ENCODE data around the gene FGD2.
"Not testable (repeated sequence)": the region's sequence is repeated elsewhere in the genome, so short reads cannot be mapped to it uniquely, and the experiment has no call there.

The FGD2 gene

DNA sequence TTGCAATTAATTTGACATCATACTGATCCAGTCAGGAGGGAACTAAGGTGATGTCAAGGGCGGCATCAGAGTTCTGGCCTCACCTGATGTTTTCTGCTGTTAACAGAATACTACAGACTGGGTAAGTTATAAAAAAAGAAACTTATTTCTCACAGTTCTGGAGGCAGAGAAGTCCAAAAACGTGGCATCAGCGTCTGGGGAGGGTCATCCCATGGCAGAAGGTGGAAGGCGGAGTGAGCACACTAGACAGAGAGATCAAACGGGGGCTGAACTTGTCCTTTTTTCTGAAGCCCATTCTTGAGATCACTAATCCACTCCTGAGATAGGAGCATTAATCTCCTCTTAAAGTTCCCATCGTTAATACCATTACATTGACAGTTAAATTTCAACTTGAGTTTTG, 16.2 kb upstream of the FGD2 start:
- in situ Hi-C loops (cut with MboI; ENCODE audit: low sequenced_read_pairs), result no loop called here

- in situ Hi-C loops (cut with MboI; ENCODE audit: low sequenced_read_pairs), result not testable (repeated sequence)
Observed at GRCh38 chr6:36990401-36990800, 15.1 kb upstream of the FGD2 start.

GRCh38 chr6:36997811-36998722, 7.4 kb upstream of the FGD2 start:
- in situ Hi-C loops (cut with MboI; ENCODE audit: low sequenced_read_pairs), result no loop called here

GRCh38 chr6:36998723-36999038, 6.8 kb upstream of the FGD2 start:
- in situ Hi-C loops (cut with MboI; ENCODE audit: low sequenced_read_pairs), result no loop called here

DNA sequence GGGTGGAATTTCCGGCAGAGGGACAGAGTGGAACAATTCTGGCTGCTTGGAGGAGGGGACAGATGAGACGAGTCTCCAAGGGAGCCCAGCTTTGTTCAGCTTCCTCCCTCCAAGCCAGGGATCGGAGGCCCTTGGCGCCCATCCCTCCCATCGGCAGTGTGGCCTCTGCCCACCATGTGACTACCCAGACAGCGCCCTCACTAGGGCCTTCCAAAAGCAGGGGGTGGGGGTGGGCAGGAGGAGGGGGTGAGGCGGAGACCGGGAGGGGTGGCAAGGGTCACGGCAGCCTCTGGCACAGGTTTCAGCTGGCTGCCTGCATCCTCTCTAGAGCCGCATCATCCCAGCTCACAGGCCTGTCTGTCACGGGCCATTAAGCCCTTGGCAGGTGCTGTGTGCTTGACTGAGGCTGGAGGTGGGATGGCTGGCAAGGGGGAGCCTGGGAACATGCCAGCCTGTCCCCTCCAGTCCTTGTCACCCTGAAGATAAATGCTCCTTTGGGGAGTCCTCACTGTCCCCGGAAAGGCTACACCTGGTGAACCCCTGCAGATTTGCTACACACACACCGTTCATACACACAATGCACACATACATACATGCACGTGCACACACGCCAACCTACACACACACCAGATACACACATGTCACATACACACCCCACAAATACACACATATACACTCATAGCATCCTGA, 6.2 kb upstream of the FGD2 start:
- in situ Hi-C loops (cut with MboI; ENCODE audit: low sequenced_read_pairs), result no loop called here

DNA sequence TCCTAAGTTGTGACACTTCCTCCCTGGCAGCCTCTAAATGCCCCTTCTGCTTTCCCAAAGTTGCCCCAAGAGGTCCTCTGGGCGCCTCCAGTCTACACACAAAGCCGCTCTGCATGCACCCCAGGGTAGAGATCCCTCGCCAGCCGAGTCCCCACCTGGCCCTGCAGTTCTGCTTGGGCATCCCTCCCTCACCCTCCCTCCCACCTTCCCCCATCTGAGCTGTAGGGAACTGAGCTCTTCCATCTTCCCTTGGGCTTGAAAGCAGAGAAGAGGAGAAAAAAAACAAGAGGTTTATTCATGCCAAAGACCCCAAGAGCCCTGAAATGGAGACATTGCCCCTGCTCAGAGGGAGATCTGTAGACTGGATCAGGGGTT, 5.7 kb upstream of the FGD2 start:
- in situ Hi-C loops (cut with MboI; ENCODE audit: low sequenced_read_pairs), result loop anchor here (10.0 kb wide), 1 partner anchor 225 kb away; no protein-coding TSS in a partner anchor

DNA sequence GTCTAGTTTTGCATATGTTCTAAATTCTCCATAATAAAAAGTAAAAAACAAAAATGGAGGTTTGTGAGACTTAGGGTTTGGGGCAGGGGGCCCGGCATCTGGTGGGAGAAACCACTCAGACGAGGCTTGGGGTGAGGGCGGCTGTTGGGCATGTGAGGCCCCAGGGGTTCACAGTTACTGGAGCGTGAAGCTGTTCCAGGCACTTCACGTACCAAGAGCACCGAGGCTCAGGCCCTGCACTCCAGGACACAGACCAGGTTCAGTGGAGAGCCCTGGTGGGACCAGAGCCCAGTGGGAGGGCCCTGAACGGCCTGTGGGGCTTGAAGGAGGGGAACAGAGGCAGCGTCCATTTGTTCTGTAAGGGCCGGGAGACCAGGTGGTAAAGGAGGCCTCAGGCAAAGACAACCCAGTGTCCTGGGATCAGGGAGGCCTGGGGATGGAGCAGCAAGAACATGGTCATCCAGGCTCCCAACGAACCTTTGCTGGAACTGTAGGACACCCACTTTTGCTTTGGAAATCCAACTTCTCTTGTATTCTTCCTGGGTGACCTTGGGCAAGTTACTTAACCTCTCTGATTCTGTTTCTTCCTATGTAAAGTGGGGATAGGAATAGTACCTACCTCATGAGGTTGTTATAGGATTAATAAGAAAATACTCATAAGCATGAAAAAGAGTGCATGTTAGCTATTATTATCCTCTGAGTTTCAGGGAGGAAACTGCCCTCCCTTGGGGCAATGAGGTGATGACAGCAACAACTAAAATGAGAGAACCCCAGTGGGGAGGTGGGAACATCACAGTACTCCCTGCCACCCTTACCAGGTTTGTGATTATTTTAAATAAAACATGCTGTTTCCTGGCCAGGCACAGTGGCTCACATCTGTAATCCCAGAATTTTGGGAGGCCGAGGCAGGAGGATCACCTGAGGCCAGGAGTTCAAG, 1.1 kb upstream of the FGD2 start:
- in situ Hi-C loops (cut with MboI; ENCODE audit: low sequenced_read_pairs), result loop anchor here (10.0 kb wide), 1 partner anchor 230 kb away; no protein-coding TSS in a partner anchor

GRCh38 chr6:37005827-37006567, 542 bp downstream of the FGD2 start:
- in situ Hi-C loops (cut with MboI; ENCODE audit: low sequenced_read_pairs), result loop anchor here (10.0 kb wide), 1 partner anchor 231 kb away; no protein-coding TSS in a partner anchor

- in situ Hi-C loops (cut with MboI; ENCODE audit: low sequenced_read_pairs), result loop anchor here (10.0 kb wide), 1 partner anchor 232 kb away; no protein-coding TSS in a partner anchor
Observed at GRCh38 chr6:37006793-37007339, 1.4 kb downstream of the FGD2 start.

- in situ Hi-C loops (cut with MboI; ENCODE audit: low sequenced_read_pairs), result loop anchor here (10.0 kb wide), 1 partner anchor 233 kb away; no protein-coding TSS in a partner anchor
Observed at GRCh38 chr6:37007340-37008043, 2.0 kb downstream of the FGD2 start.

DNA sequence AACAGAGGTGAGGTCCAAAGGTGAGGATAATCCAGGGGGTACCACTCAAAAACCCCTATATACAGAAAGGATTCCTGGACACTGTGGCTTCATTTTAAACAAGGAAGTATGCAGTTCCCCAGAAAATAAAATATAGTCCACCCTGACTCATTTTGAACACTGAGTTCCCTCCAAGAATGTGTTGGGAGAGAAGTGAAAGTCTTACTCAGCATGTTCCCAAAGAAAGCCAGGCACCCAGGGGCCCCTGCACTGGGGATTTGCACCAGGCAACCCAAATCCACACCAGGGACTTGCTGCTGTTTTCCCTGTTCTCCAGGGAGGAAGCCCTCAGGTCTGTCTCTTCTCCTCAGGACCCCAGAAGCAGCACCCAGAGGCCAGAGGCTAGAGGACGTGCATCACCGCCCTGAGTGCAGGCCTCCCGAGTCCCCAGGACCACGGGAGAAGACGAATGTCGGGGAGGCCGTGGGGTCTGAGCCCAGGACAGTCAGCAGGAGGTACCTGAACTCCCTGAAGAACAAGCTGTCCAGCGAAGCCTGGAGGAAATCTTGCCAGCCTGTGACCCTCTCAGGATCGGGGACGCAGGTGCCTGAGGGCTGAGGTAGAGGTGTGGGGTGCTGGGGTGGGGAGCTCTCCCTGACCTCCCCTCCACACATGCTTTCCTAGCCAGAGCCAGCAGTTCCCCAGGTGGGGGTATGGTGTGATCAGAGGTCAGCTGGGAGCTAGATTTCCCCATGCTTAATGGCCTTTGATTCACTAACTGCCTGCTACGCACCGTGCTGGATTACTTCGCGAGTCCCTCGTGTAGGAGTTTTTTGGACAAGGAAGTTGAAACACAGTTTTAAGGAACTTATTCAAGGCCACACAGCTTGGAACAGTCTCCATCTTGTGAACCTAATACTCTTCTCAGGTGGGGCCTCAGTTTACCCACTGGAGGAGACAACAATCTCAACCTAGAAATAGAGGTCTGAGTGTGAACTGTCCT, 3.3 kb downstream of the FGD2 start:
- in situ Hi-C loops (cut with MboI; ENCODE audit: low sequenced_read_pairs), result loop anchor here (10.0 kb wide), 1 partner anchor 234 kb away; no protein-coding TSS in a partner anchor

- in situ Hi-C loops (cut with MboI; ENCODE audit: low sequenced_read_pairs), result no loop called here
Observed at GRCh38 chr6:37010402-37010892, 5.0 kb downstream of the FGD2 start.

GRCh38 chr6:37011656-37012378, 6.4 kb downstream of the FGD2 start:
- in situ Hi-C loops (cut with MboI; ENCODE audit: low sequenced_read_pairs), result no loop called here

DNA sequence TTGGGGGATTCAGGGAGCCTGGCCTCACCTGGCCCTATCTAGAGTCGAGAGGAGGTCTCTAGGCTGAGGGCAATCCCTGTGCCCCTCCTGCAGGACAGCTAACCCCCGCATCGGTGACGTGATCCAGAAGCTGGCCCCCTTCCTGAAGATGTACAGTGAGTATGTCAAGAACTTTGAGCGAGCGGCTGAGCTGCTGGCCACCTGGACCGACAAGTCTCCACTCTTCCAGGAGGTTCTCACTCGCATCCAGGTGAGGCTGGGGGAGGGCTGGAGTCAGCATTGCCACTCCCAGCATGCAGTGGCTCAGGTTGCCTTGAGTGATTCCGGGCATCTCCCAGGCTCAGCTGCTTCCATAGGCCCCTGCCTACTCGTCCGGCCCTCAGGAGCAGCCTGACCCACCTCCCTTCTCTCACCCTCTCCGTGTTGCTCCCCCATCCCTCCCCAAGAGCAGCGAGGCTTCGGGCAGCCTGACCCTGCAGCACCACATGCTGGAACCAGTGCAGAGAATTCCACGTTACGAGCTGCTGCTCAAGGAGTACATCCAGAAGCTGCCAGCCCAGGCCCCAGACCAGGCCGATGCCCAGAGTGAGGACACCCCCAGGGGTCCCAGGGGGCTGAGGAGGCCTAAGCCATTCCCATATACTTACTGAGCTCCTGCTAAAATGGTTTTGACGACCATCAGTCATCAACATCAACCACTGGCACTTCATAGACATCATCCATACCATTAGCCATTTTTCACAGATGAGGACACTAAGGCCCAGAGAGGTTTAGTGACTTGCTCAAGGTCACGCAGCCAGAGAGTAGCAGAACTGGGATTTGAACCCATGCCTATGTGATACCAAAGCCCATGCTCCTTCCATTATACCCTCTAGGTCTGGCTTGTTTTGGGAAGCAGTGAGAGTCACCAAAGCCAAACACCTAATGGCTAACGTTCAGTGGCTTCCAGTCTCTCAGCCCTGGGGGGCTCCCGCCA, 8.3 kb downstream of the FGD2 start:
- in situ Hi-C loops (cut with MboI; ENCODE audit: low sequenced_read_pairs), result no loop called here

GRCh38 chr6:37014667-37015066, 9.2 kb downstream of the FGD2 start:
- in situ Hi-C loops (cut with MboI; ENCODE audit: low sequenced_read_pairs), result no loop called here

DNA sequence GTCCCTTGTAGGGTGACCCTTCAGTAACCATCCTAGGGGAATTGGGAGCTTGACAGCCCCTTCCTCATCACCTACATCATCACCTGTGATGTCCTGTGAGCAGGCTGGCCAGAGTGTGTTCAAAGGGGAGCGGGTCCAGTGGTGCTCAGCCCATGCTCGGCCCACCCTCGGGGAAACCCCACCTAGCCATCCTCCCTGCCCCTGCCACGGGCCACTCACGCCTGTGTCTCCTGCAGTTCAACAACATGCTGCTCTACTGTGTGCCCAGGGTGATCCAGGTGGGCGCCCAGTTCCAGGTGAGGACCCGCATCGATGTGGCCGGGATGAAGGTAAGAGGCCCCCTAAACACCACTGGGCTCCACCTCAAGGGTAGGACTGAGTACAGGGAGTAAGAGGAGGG, 10.1 kb downstream of the FGD2 start:
- in situ Hi-C loops (cut with MboI; ENCODE audit: low sequenced_read_pairs), result no loop called here
